Activated CD8-positive, alpha-beta T cell treated with anti-CD3 and anti-CD28 coated beads for 36 hours (primary cell): ENCODE measurements around the gene REPS1. TPM values are rescaled to one million over a fixed set of nuclear protein-coding genes. Genes with fewer than 3 reads are reported as not detected.

ENCODE experiments used
- ATAC-seq: fragments of 200-7000 bp; cut with Tn5 transposase; one replicate; pipeline ENCODE4 v1.10.0; 2021; ENCODE audit warnings: mild to moderate bottlenecking, moderate library complexity
- CTCF ChIA-PET: fragments of 350-600 bp; sonication (Branson Sonifier 250); formaldehyde crosslinking; loops from one replicate; lab custom pipeline; 2021; ENCODE audit warnings: antibody characterized with exemption; lab: Charles Lee
- POLR2A ChIA-PET: fragments of 350-600 bp; sonication (Branson Sonifier 250); formaldehyde crosslinking; loops from one replicate; lab custom pipeline; 2021; ENCODE audit warnings: antibody characterized with exemption; lab: Charles Lee
- DNase-seq: peaks from one replicate; pipeline ENCODE4 v3.0.0-alpha.2; 2020
- H3K27ac Mint-ChIP-seq: one replicate; pipeline ENCODE4 v1.8.0; 2021; ENCODE audit warnings: mild to moderate bottlenecking, mixed read lengths
- H3K27me3 Mint-ChIP-seq: one replicate; pipeline ENCODE4 v1.8.0; 2021; ENCODE audit warnings: mixed read lengths
- H3K36me3 Mint-ChIP-seq: one replicate; pipeline ENCODE4 v1.8.0; 2021; ENCODE audit warnings: low read depth, mixed read lengths
- H3K4me1 Mint-ChIP-seq: one replicate; pipeline ENCODE4 v1.8.0; 2021; ENCODE audit warnings: low read depth, mixed read lengths
- H3K4me3 Mint-ChIP-seq: one replicate; pipeline ENCODE4 v1.8.0; 2021; ENCODE audit warnings: mild to moderate bottlenecking, moderate library complexity, mixed read lengths
- H3K9me3 Mint-ChIP-seq: one replicate; pipeline ENCODE4 v1.8.0; 2021; ENCODE audit warnings: mixed read lengths
- intact Hi-C: fragments of 100-400 bp; cut with micrococcal nuclease; formaldehyde crosslinking; loops from one replicate; pipeline ENCODE4 v1.10.0; 2022
- total RNA-seq, 2 experiments: library from RNA; stranded (reverse); gene quantifications; one replicate each; pipeline ENCODE4 v1.2.3, GENCODE V29; 2021
- TF ChIP-seq, protein P1 (sequence below): fragments of 200-600 bp; IDR thresholded peaks from one replicate; pipeline ENCODE4 v1.8.0; 2022; ENCODE audit warnings: antibody characterized with exemption, mild to moderate bottlenecking

Gene REPS1
- total RNA-seq, 2 experiments from 2014 or later, result 44.9 to 46.6 TPM

DNA sequence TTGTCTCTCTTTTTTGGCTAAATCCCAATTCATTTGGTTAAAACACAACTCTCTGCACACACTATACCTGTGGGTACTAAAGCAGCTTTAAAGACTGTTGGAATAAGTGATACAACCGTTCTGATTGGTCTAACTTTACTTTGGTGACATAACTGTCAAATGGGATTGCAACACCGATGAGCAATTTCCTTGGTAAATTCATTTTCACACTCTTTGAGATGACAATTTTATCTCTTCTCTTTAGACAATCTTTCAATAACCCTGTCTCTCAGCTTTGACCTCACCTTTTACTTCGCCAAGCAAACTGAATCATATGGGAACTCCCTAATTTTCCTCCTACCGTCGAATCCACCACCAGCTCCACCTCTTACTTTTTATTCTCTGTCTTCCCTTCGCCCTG is 131.4 kb downstream of the REPS1 start:
- CTCF ChIA-PET, result no interaction called here
- H3K4me1 Mint-ChIP-seq, result no peaks in the 10 kb centered on the region
- no peaks in the 10 kb centered on the region for H3K9me3 Mint-ChIP-seq
- H3K27ac Mint-ChIP-seq, result no peak overlapping the region
- TF ChIP-seq, protein P1, sequence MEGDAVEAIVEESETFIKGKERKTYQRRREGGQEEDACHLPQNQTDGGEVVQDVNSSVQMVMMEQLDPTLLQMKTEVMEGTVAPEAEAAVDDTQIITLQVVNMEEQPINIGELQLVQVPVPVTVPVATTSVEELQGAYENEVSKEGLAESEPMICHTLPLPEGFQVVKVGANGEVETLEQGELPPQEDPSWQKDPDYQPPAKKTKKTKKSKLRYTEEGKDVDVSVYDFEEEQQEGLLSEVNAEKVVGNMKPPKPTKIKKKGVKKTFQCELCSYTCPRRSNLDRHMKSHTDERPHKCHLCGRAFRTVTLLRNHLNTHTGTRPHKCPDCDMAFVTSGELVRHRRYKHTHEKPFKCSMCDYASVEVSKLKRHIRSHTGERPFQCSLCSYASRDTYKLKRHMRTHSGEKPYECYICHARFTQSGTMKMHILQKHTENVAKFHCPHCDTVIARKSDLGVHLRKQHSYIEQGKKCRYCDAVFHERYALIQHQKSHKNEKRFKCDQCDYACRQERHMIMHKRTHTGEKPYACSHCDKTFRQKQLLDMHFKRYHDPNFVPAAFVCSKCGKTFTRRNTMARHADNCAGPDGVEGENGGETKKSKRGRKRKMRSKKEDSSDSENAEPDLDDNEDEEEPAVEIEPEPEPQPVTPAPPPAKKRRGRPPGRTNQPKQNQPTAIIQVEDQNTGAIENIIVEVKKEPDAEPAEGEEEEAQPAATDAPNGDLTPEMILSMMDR, result no peak
- H3K4me3 Mint-ChIP-seq, result no peak overlapping the region
- peaks cover 11% of the 10 kb centered on the region for H3K27me3 Mint-ChIP-seq
- H3K36me3 Mint-ChIP-seq, result no peaks in the 10 kb centered on the region
- POLR2A ChIA-PET, result interaction anchor here (0.5 kb wide), 1 partner anchor 211 kb away, joined by 3 read pairs; no protein-coding TSS in a partner anchor
- no peak for DNase-seq
- no peak for ATAC-seq
- intact Hi-C loops, result no loop called here

Other genes with a start within 250 kb of the REPS1 start
- 10 to 100 TPM; 15.0 to 15.7 TPM for gene CCDC28A, start 214.5 kb downstream of the REPS1 start, total RNA-seq
- not detected for gene ECT2L, start 192.2 kb downstream of the REPS1 start, total RNA-seq
- gene ABRACL, start 40.5 kb upstream of the REPS1 start, total RNA-seq, result 100 to 1,000 TPM; 147 to 155 TPM
- 10 to 100 TPM; 45.4 to 47.1 TPM for gene HECA, start 146.8 kb upstream of the REPS1 start, total RNA-seq